Measurements from ENCODE around the gene CEP72. TPM values are rescaled to one million over a fixed set of nuclear protein-coding genes. Genes with fewer than 3 reads are reported as not detected.
A peak's percentile ranks its signal among the peaks of the same experiment; 100 is the strongest.

The CEP72 gene
- total and polyA plus RNA-seq, 10 of the 15 experiments (the other 5 are each of a cell fraction or from before 2014, with no cell fraction given) = 0.35 to 13.5 (median 8.3) TPM

DNA sequence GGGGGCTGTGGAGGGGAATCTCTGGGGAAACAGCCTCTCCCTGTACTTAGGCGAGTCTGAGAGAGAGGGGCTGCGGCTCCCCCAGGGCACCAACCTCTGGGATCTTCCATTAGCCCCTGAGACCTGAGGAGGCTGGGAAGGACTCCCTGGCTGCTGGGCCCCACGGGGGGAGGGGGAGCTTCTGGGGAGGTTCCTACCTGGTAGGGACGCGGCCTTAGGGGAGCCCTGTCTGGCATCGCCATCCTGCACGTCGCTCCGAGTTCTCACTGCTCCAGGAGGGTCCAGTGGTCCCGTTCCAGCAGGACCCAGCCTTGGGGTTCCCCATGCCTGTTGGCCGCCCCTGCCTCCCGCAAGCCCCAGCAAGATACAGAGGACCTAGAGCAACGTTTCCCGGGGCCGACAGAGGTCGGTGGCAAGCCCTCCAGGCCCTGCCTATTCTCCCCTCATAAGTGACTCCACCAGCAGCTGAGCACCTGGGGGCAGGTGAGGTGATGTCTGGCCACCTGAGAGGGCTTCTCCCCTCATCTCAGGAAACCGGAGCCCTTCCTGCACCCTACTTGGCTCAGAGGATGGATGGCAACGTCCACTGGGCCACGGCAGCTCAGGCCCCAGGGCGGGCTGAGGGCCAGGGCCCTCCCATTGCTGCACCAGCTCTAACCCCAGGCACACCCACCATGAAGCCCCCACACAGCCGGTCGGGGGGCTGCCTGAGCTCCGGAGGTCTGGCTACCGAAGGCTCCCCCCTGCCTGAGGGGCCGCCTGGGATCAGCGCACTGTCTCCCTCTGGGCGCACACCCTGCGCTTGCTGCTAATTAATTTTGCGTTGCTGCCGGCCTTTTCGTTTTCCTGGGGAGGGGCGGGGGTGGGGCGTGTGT, 58.5 kb downstream of the CEP72 start (continued):
- TF ChIP-seq SUZ12 (IDR thresholded peaks at IDR 0.05; ENCODE audit: unreplicated experiment) (no peak), ZZZ3 (IDR thresholded peaks at IDR 0.05; ENCODE audit: control insufficient read depth, insufficient read length, low read depth) (no peak), ZBED1 (IDR thresholded peaks at IDR 0.05; ENCODE audit: borderline replicate concordance) (no peak)

DNA sequence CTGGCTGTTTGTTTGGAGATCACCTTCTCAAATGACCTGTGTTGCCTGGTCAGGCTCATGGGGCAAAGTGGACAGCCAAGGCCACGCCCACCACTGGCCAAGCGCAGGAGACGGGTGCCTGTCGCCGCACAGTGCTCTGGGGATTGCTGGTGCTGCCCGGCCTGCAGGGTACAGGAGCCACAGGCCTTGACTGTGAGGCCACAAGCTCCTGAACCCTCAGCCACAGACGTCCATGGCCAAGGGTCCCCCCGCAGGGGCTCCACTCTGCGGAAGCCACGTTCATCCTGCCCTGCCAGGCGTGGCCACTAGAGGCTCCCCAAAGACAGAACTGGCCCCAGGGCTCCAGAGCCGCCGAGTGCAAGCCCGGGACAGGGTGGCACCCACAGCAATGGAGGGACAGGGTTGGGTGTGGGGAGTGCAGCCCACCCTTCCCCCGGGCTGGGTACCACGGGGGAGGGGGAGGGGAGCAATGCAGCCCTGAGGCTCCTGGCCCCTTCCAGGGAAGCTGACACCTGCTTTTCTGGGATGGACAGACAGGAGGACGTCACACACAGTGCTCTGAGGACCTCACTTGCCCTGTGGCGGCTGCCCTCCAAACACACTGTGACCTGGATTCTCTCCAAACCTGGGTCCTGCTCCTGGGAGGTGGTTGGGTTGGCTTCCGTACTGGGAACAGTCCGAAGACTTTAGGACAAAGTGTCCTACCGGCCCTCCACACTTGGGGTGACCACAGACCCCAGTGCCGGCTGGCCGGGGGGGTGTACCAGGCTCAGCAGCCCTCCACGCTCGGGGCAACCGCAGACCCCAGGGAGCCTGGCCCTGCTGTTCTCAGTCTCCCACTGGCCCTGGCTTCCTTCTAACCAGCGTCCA, 59.6 kb downstream of the CEP72 start:
- DNase-seq (ENCODE audit: low read depth, low spot score) (no peak), ATAC-seq (peak; percentile 90), FAIRE-seq (no peak)
- RAD21 ChIA-PET (ENCODE audit: unreplicated experiment) = interaction anchor here (1.3 kb wide), 1 partner anchor 232 kb away, joined by 5 read pairs; no protein-coding TSS in a partner anchor
- SMC1A ChIA-PET (ENCODE audit: uncharacterized antibody, unreplicated experiment) = no interaction called here
- no peak overlapping the region for H3K9ac ChIP-seq (ENCODE audit: control insufficient read depth, insufficient read depth, low read length)
- no TSS peak for BruUV-seq (replicated peaks)
- H3K79me2 ChIP-seq (ENCODE audit: control insufficient read depth, insufficient read depth, low read length) = no peaks in the 10 kb centered on the region
- peaks cover 0 to 2% of the 10 kb centered on the region in 2 experiments; a peak in 1 of 4 replicates for H3K36me3 ChIP-seq (ENCODE audit: control insufficient read depth in 2 of 2, insufficient read depth in 2 of 2, low read length in 1 of 2)
- intact Hi-C loops (cut with micrococcal nuclease; ENCODE audit: unreplicated experiment) (loop anchor here (2.0 kb wide), 1 partner anchor 231 kb away; no protein-coding TSS in a partner anchor), in situ Hi-C loops (cut with MboI) (loop anchor here (5.0 kb wide), 1 partner anchor 231 kb away; no protein-coding TSS in a partner anchor)
- H3K4me3 ChIP-seq = no peak overlapping the region
- H4K20me1 ChIP-seq (ENCODE audit: control insufficient read depth, insufficient read depth) = no peaks in the 10 kb centered on the region
- no peaks in the 10 kb centered on the region for H3K27me3 ChIP-seq (replicated peaks in 1 of 2; ENCODE audit: control insufficient read depth in 2 of 2, insufficient read depth in 2 of 2, low read length in 1 of 2)
- H2AFZ ChIP-seq (ENCODE audit: control insufficient read depth, low read depth, low read length) = no peak overlapping the region
- WGBS (ENCODE audit: insufficient coverage, insufficient replicate concordance, low lambda C conversion rate, missing lambda C conversion rate) = 55% methylated on average over 25 of the region's 27 CpGs
- POLR2A ChIA-PET = no interaction called here
- no peak overlapping the region for H3K27ac ChIP-seq (ENCODE audit: control insufficient read depth, insufficient read depth)
- CTCF ChIA-PET = interaction anchor here (0.9 kb wide), 1 partner anchor 231 kb away, joined by 3 read pairs; no protein-coding TSS in a partner anchor
- H3K4me1 ChIP-seq (ENCODE audit: control insufficient read depth, insufficient read depth, low read length) = no peaks in the 10 kb centered on the region
- no peak overlapping the region for H3K4me2 ChIP-seq (ENCODE audit: control insufficient read depth, insufficient read depth)
- TF ChIP-seq ZBED1 (IDR thresholded peaks at IDR 0.05; ENCODE audit: borderline replicate concordance) = no peak
- no peak for TF ChIP-seq PAX8 (IDR thresholded peaks at IDR 0.05)
- peak; percentile 63 for TF ChIP-seq SMC3 (IDR thresholded peaks at IDR 0.05; ENCODE audit: borderline replicate concordance, low read length)
- TF ChIP-seq ZNF207 (IDR thresholded peaks at IDR 0.05; ENCODE audit: borderline replicate concordance) = 0 out of 2 replicates have a peak, but pooled peaks have one; percentile 38
- no peak for TF ChIP-seq NFIC (IDR thresholded peaks at IDR 0.05; ENCODE audit: low read depth, low read length)
- TF ChIP-seq SRF (IDR thresholded peaks at IDR 0.05; ENCODE audit: low read depth in 2 of 2, low read length in 2 of 2) = no peak
- no peak for TF ChIP-seq TCF12 (IDR thresholded peaks at IDR 0.05; ENCODE audit: low read depth, low read length)
- TF ChIP-seq, protein P1, sequence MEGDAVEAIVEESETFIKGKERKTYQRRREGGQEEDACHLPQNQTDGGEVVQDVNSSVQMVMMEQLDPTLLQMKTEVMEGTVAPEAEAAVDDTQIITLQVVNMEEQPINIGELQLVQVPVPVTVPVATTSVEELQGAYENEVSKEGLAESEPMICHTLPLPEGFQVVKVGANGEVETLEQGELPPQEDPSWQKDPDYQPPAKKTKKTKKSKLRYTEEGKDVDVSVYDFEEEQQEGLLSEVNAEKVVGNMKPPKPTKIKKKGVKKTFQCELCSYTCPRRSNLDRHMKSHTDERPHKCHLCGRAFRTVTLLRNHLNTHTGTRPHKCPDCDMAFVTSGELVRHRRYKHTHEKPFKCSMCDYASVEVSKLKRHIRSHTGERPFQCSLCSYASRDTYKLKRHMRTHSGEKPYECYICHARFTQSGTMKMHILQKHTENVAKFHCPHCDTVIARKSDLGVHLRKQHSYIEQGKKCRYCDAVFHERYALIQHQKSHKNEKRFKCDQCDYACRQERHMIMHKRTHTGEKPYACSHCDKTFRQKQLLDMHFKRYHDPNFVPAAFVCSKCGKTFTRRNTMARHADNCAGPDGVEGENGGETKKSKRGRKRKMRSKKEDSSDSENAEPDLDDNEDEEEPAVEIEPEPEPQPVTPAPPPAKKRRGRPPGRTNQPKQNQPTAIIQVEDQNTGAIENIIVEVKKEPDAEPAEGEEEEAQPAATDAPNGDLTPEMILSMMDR (IDR thresholded peaks at IDR 0.05 in 2 of 3, conservative IDR thresholded peaks at IDR 0.05 in 1 of 3; ENCODE audit: control insufficient read depth in 2 of 3, extremely low read depth in 1 of 3, insufficient read depth in 1 of 3, low read depth in 3 of 3, low read length in 3 of 3) = peak; percentile 83 to 91 (median 86)
- peak; percentile 90 for TF ChIP-seq RAD21 (IDR thresholded peaks at IDR 0.05; ENCODE audit: insufficient read depth, low read depth, low read length)
- no peaks in the 10 kb centered on the region for H3K9me3 ChIP-seq (replicated peaks; ENCODE audit: control insufficient read depth, insufficient read depth, low read length)

All from GM12878 (cell line).